Parathyroid adenoma (tissue), 2 donors: ENCODE data around the gene TRIM28.

ENCODE experiments used
- H2AFZ ChIP-seq: fragments of 300-600 bp; sonication (generic); one replicate; pipeline ENCODE4 v1.7.0; 2017; ENCODE audit warnings: antibody characterized with exemption, mild to moderate bottlenecking
- H3K27ac ChIP-seq: fragments of 300-600 bp; sonication (generic); one replicate; pipeline ENCODE4 v1.7.0; 2017
- H3K27me3 ChIP-seq: fragments of 300-600 bp; sonication (generic); one replicate; pipeline ENCODE4 v1.7.0; 2017; ENCODE audit warnings: low read length; ENCODE audit not compliant: control insufficient read depth, insufficient read depth
- H3K36me3 ChIP-seq: fragments of 300-600 bp; sonication (generic); one replicate; pipeline ENCODE4 v1.7.0; 2017; ENCODE audit warnings: low read length; ENCODE audit not compliant: control insufficient read depth, insufficient read depth
- H3K4me1 ChIP-seq: fragments of 300-600 bp; sonication (generic); one replicate; pipeline ENCODE4 v1.7.0; 2017; ENCODE audit warnings: control low read depth
- H3K4me2 ChIP-seq: fragments of 300-600 bp; sonication (generic); one replicate; pipeline ENCODE4 v1.7.0; 2017; ENCODE audit warnings: low read length
- H3K4me3 ChIP-seq: fragments of 300-600 bp; sonication (generic); one replicate; pipeline ENCODE4 v1.7.0; 2017; ENCODE audit warnings: low read depth, low read length
- H3K79me2 ChIP-seq: fragments of 300-600 bp; sonication (generic); one replicate; pipeline ENCODE4 v1.7.0; 2017; ENCODE audit warnings: control low read depth
- H3K9ac ChIP-seq: fragments of 300-600 bp; sonication (generic); one replicate; pipeline ENCODE4 v1.7.0; 2017; ENCODE audit warnings: mild to moderate bottlenecking
- H3K9me3 ChIP-seq: fragments of 300-600 bp; sonication (generic); one replicate; pipeline ENCODE4 v1.7.0; 2017; ENCODE audit warnings: low read length; ENCODE audit not compliant: control insufficient read depth
- TF ChIP-seq, protein P1 (sequence below): fragments of 300-600 bp; sonication (generic); IDR thresholded peaks from one replicate; pipeline ENCODE4 v1.7.0; 2017; ENCODE audit warnings: antibody characterized with exemption, mild to moderate bottlenecking
- donor health status: primary hyperparathyroidism.

Gene TRIM28

DNA sequence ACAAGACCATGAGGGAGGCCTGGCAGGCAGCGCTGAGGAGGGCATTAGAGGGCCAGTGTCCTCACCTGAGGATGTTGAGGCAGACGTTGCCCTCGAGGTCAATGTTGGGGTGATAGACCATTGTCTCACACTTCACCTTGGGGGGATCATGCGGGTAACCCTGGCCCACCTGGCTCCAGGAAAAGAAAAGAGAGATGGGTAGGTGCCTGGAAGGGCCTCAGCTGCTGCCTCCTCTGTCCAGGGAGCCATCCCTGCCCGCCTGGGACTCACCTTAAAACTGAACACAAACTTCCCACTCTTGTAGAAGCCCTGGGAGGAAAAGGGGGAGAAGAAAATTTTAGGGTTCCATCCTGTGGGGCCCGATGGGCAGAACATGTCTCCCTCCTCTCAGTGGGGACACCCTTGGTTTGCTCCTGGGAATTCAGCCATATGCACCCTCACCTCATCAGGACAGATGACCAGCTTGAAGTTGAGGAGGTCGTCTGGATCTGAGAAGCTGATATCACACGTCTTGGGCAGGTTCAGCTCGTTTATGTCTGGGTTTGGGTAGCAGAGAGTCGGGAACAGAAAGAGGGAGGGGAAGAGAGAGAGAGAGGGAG is 12.9 kb downstream of the TRIM28 start:
- Histone ChIP-seq H3K4me3 (peak overlapping the region; percentile 90), H3K27me3 (no peaks in the 10 kb centered on the region), H3K36me3 (no peaks in the 10 kb centered on the region), H3K4me1 (peaks cover 35% of the 10 kb centered on the region), H3K9me3 (no peaks in the 10 kb centered on the region), H3K79me2 (peaks cover 42% of the 10 kb centered on the region), H3K9ac (no peak overlapping the region), H2AFZ (no peak overlapping the region), H3K4me2 (peak overlapping the region; percentile 97), H3K27ac (peak overlapping the region; percentile 92)
- TF ChIP-seq, protein P1, sequence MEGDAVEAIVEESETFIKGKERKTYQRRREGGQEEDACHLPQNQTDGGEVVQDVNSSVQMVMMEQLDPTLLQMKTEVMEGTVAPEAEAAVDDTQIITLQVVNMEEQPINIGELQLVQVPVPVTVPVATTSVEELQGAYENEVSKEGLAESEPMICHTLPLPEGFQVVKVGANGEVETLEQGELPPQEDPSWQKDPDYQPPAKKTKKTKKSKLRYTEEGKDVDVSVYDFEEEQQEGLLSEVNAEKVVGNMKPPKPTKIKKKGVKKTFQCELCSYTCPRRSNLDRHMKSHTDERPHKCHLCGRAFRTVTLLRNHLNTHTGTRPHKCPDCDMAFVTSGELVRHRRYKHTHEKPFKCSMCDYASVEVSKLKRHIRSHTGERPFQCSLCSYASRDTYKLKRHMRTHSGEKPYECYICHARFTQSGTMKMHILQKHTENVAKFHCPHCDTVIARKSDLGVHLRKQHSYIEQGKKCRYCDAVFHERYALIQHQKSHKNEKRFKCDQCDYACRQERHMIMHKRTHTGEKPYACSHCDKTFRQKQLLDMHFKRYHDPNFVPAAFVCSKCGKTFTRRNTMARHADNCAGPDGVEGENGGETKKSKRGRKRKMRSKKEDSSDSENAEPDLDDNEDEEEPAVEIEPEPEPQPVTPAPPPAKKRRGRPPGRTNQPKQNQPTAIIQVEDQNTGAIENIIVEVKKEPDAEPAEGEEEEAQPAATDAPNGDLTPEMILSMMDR = no peak

DNA sequence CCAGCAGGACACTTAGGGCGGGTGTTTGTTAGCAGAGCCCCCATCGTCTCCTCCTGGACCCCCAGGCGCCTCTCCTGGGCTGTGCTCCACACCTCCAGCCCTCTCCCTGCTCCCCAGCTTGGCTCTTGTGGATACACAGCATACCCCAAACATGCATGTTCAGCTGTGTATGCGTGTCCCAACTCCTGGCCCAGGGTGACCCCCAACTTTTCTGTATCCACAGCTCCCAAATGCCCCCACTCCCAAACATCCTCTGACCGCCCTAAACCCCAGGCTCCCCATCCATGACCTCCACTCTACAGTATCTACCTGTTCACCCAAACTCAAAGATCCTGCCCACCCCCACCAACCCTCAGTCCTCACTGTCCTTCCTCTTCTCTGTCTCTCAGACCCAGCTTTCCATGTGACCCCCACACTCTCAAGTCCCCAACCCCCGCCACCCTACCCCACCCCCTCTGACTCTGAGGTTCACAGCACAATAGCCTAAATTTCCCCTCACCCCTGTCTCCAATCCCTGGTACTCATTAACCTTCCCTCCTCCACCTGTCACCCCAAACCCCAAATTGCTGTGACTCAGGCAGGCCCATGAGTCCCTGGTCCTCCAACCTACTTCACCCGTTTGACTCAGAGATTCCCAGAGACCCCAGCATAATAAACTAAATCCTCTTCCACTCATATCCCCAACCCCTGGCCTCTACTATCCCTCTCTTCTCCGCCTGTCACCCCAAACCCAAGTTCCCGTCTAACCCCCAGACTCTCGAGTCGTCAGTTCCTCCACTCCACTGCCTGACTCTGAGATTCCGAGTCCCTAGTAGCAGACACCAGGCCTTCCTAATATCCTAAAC is 13.6 kb downstream of the TRIM28 start:
- Histone ChIP-seq H3K9ac (peak overlapping the region; percentile 82), H3K4me1 (peaks cover 40% of the 10 kb centered on the region), H3K27me3 (no peaks in the 10 kb centered on the region), H3K36me3 (no peaks in the 10 kb centered on the region), H3K4me3 (peak overlapping the region; percentile 90), H3K4me2 (peak overlapping the region; percentile 97), H2AFZ (no peak overlapping the region), H3K27ac (peak overlapping the region; percentile 92), H3K79me2 (peaks cover 41% of the 10 kb centered on the region), H3K9me3 (no peaks in the 10 kb centered on the region)
- TF ChIP-seq, protein P1 = no peak

DNA sequence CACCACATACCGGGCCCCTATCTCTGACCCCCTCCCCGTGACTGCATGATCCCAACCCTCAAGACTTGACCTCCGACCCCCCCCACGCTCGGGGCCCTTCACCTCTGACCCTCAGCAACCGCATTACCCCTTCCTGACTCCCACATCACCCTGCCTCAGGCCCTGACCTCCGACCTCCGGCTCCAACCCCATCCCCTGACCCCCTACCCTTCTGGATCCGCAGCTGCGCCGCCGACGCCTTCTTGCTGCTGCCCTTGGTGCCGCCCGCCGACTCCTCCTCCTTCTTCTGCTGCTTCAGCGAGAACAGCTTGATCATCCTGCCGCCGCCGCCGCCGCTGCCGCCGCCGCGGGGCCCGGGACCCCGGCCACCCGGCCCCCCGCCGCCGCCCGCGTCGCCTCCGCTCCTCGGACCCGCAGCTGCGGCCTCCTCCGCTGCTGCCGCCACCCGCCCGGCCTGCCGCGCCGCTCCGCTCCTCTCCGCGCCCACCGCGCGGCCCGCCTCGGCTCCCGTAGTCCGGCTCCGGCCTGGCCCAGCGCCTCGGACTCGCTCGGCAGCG is 14.3 kb downstream of the TRIM28 start, which contains the start of gene UBE2M:
TSS of gene UBE2M (minus strand) at position 546 of the 557 bp plus-strand sequence. CDS start at position 316, 230 bp downstream.
- Histone ChIP-seq H3K4me1 (peaks cover 43% of the 10 kb centered on the region), H3K9me3 (no peaks in the 10 kb centered on the region)
- TF ChIP-seq, protein P1 = no peak

DNA sequence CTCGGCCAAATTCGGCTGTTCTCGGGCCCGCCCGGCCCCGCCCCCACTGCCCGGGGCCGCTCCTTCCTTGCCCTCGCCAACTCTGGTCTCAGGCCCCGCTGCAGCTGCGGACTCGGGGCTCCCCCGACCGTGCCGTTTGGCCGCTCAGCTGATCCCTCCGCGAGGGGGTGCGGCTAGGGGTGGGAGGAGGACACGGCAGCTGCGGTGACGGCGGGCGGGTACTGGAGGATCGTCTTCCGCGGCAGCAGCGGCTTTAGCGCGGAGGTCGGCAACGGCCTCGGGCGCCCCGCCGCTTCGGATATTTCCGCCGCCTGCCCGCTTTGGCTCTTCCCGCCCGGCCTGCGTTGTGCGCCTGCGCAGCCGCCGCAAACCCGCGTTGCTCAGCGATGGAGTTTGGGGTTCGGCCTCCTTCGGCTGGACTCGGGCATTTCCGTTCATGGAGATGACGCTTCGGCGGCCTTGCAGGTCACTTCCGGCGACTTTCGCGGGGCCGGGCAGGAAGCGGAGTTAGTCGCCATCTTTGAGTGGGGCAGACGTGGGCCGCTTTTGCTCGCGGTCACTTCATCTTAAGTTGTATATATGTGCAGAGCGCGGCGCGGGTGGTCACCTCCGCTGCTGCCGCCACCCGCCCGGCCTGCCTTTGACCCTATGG is 14.9 kb downstream of the TRIM28 start:
- Histone ChIP-seq H3K27ac (peak overlapping the region; percentile 100), H3K9ac (peak overlapping the region; percentile 99), H3K4me2 (peak overlapping the region; percentile 90), H3K9me3 (no peaks in the 10 kb centered on the region), H2AFZ (peak overlapping the region; percentile 92), H3K4me3 (peak overlapping the region; percentile 91), H3K79me2 (peaks cover 38% of the 10 kb centered on the region), H3K36me3 (no peaks in the 10 kb centered on the region), H3K4me1 (peaks cover 45% of the 10 kb centered on the region), H3K27me3 (no peaks in the 10 kb centered on the region)
- TF ChIP-seq, protein P1 = no peak

More for the DNA sequence above, 14.3 kb downstream of the TRIM28 start, which contains the start of gene UBE2M:
- Histone ChIP-seq H3K27ac (peak within 1 kb of the TSS; percentile 100), H2AFZ (peak within 1 kb of the TSS; percentile 92), H3K4me2 (peak within 1 kb of the TSS; percentile 97), H3K27me3 (no peaks in the 10 kb centered on the region), H3K36me3 (no peaks in the 10 kb centered on the region), H3K79me2 (peaks cover 40% of the 10 kb centered on the region), H3K9ac (peak within 1 kb of the TSS; percentile 99), H3K4me3 (peak within 1 kb of the TSS; percentile 91)
